Liver (tissue), 9 donors: Measurements from ENCODE around the gene NWD2. TPM values are rescaled to one million over a fixed set of nuclear protein-coding genes. Genes with fewer than 3 reads are reported as not detected.

Experiments used
- DNase-seq: peaks from one replicate; pipeline ENCODE4 v3.0.0-alpha.2; 2017; ENCODE audit warnings: low spot score
- H3K27ac ChIP-seq, 2 donors: one replicate each; pipeline ENCODE4 v1.7.0; 2013; ENCODE audit warnings: inconsistent platforms in 2 of 2, low read length in 2 of 2, control low read depth in 1 of 2, low read depth in 1 of 2, mild to moderate bottlenecking in 1 of 2
- H3K27me3 ChIP-seq, 4 donors: one replicate each; pipeline versions ENCODE4 v1.6.1 to v1.7.0; 2013; ENCODE audit warnings: low read length in 3 of 4, inconsistent platforms in 1 of 4, mild to moderate bottlenecking in 1 of 4, moderate library complexity in 1 of 4; ENCODE audit not compliant: control insufficient read depth in 4 of 4, insufficient read depth in 4 of 4
- H3K36me3 ChIP-seq, 4 donors: one replicate each; pipeline versions ENCODE4 v1.6.1 to v1.7.0; 2013; ENCODE audit warnings: low read length in 3 of 4, mild to moderate bottlenecking in 3 of 4, low read depth in 1 of 4, moderate library complexity in 1 of 4; ENCODE audit not compliant: control insufficient read depth in 4 of 4, insufficient read depth in 3 of 4
- H3K4me1 ChIP-seq, 4 donors: one replicate each; pipeline versions ENCODE4 v1.6.1 to v1.7.0; 2013; ENCODE audit warnings: low read length in 3 of 4, mild to moderate bottlenecking in 3 of 4, moderate library complexity in 1 of 4; ENCODE audit not compliant: control insufficient read depth in 4 of 4, insufficient read depth in 4 of 4
- H3K4me3 ChIP-seq, 3 donors: one replicate each; pipeline versions ENCODE4 v1.6.1 to v1.7.0; 2013; ENCODE audit warnings: low read length in 3 of 3, control low read depth in 1 of 3, low read depth in 1 of 3, mild to moderate bottlenecking in 1 of 3
- H3K9ac ChIP-seq, 2 donors: one replicate each; pipeline ENCODE4 v1.7.0; 2013; ENCODE audit warnings: low read length in 2 of 2, mild to moderate bottlenecking in 2 of 2, moderate library complexity in 2 of 2, control low read depth in 1 of 2, low read depth in 1 of 2
- H3K9me3 ChIP-seq, 4 donors: one replicate each; pipeline versions ENCODE4 v1.6.1 to v1.7.0; 2013; ENCODE audit warnings: low read length in 3 of 4; ENCODE audit not compliant: control insufficient read depth in 4 of 4
- ATF3 ChIP-seq: IDR thresholded peaks from 2 replicates; pipeline ENCODE4 v1.6.1; 2016; ENCODE audit warnings: antibody characterized with exemption
- EGR1 ChIP-seq, 2 donors: IDR thresholded peaks; 2 replicates each; pipeline ENCODE4 v1.6.1; 2016 to 2018; ENCODE audit warnings: antibody characterized with exemption in 2 of 2, low read depth in 2 of 2
- FOXA1 ChIP-seq: IDR thresholded peaks from 2 replicates; pipeline ENCODE4 v1.6.1; 2016; ENCODE audit warnings: antibody characterized with exemption
- FOXA2 ChIP-seq: IDR thresholded peaks from 2 replicates; pipeline ENCODE4 v1.6.1; 2016; ENCODE audit warnings: antibody characterized with exemption
- GABPA ChIP-seq, 2 donors: IDR thresholded peaks in 1 of 2; conservative IDR thresholded peaks in 1 of 2; 2 replicates each; pipeline ENCODE4 v1.6.1; 2016; ENCODE audit warnings: antibody characterized with exemption in 2 of 2, mild to moderate bottlenecking in 1 of 2, moderate library complexity in 1 of 2
- RXRA ChIP-seq, 2 donors: IDR thresholded peaks; 2 replicates each; pipeline ENCODE4 v1.6.1; 2017 to 2018; ENCODE audit warnings: antibody characterized with exemption in 2 of 2, mild to moderate bottlenecking in 1 of 2
- SP1 ChIP-seq: IDR thresholded peaks from 2 replicates; pipeline ENCODE4 v1.6.1; 2018; ENCODE audit warnings: antibody characterized with exemption, mild to moderate bottlenecking
- TAF1 ChIP-seq: conservative IDR thresholded peaks from 2 replicates; pipeline ENCODE4 v1.6.1; 2016; ENCODE audit warnings: antibody characterized with exemption, mild to moderate bottlenecking
- ZBTB33 ChIP-seq: IDR thresholded peaks from 2 replicates; pipeline ENCODE4 v1.6.1; 2016; ENCODE audit warnings: antibody characterized with exemption
- WGBS: extraction: QIAGEN DNeasy Blood & Tissue Kit; methylation state at CpG from one replicate; pipeline ENCODE4 v1.1.7; 2013; 5-methylcytosine and 5-hydroxymethylcytosine counted together
- polyA plus RNA-seq, 2 donors: library from polyadenylated mRNA; stranded (reverse) in 1 of 2; unstranded in 1 of 2; fragments of 200-250 nt in 1 of 2; fragments of >200 nt in 1 of 2; fragmentation: Nextera tagmentation in 1 of 2; extraction: Ambion mirVana in 1 of 2; gene quantifications; one replicate each; pipeline versions ENCODE4 v1.2.1 to v1.2.3, GENCODE V29; 2013 to 2015
- total RNA-seq, 2 donors: library from RNA; depleted of rRNA; stranded (reverse); fragments of >200 nt; gene quantifications; one replicate each; pipeline ENCODE4 v1.2.3, GENCODE V29; 2014
- TF ChIP-seq, protein P1 (sequence below): IDR thresholded peaks from 2 replicates; pipeline ENCODE4 v1.6.1; 2016; ENCODE audit warnings: antibody characterized with exemption, mild to moderate bottlenecking
- donor health status: healthy.
- donor health status: healthy.
- donor health status: healthy.
- donor health status: healthy.
- donor health status: healthy.

NWD2 gene
- total and polyA plus RNA-seq, 4 donors, result 0.08 to 0.37 TPM; not detected in 2

DNA sequence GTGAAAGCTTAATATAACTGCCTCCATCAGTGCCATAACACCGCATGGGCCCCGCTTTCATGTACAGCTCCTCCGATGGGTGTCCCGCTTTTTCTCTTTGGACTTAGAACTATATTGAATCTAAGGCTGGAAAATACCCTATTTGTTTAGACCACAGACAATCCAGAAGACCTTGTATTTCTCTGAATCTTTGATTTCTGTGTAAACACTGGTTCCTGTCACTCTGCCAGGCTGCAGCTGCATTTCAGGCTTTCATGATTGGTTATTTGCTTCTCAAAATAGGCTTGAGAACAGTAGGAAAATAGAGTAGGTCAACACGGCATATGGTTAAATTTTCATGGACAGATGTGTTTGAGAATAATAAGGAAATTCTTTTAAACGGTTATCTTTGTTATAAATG, 80.0 kb downstream of the NWD2 start:
- no peaks in the 10 kb centered on the region for H3K36me3 ChIP-seq
- DNase-seq, result no peak
- no peaks in the 10 kb centered on the region for H3K4me1 ChIP-seq
- no peak overlapping the region for H3K27ac ChIP-seq
- 37% methylated on average over 6 of the region's 6 CpGs for WGBS
- TF ChIP-seq FOXA2 (no peak), TAF1 (no peak), RXRA (IDR thresholded peaks at IDR 0.05) (no peak), ZBTB33 (no peak), SP1 (no peak), FOXA1 (no peak), ATF3 (no peak)
- TF ChIP-seq, protein P1, sequence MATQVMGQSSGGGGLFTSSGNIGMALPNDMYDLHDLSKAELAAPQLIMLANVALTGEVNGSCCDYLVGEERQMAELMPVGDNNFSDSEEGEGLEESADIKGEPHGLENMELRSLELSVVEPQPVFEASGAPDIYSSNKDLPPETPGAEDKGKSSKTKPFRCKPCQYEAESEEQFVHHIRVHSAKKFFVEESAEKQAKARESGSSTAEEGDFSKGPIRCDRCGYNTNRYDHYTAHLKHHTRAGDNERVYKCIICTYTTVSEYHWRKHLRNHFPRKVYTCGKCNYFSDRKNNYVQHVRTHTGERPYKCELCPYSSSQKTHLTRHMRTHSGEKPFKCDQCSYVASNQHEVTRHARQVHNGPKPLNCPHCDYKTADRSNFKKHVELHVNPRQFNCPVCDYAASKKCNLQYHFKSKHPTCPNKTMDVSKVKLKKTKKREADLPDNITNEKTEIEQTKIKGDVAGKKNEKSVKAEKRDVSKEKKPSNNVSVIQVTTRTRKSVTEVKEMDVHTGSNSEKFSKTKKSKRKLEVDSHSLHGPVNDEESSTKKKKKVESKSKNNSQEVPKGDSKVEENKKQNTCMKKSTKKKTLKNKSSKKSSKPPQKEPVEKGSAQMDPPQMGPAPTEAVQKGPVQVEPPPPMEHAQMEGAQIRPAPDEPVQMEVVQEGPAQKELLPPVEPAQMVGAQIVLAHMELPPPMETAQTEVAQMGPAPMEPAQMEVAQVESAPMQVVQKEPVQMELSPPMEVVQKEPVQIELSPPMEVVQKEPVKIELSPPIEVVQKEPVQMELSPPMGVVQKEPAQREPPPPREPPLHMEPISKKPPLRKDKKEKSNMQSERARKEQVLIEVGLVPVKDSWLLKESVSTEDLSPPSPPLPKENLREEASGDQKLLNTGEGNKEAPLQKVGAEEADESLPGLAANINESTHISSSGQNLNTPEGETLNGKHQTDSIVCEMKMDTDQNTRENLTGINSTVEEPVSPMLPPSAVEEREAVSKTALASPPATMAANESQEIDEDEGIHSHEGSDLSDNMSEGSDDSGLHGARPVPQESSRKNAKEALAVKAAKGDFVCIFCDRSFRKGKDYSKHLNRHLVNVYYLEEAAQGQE, result no peak
- no peaks in the 10 kb centered on the region for H3K27me3 ChIP-seq
- H3K4me3 ChIP-seq, result no peak overlapping the region
- no peaks in the 10 kb centered on the region for H3K9me3 ChIP-seq
- no peak overlapping the region for H3K9ac ChIP-seq

DNA sequence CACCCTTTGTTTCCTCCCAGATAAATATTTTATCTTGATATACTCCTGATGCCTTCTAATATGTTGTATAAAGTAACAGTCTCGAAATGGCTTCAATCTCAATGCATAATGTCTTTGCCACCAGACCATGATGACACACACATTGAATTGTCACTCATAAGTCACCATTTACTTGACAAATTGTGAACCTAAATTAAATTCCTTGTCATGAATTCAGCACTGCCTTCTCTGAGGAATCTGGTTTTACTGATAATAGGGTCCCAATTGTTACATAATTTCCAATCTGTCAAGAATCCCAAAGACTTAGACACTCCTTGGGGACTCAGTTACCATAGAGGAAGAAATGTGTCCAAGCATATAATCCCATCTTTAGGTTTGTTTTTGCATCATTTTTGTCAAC, 82.3 kb downstream of the NWD2 start:
- no peaks in the 10 kb centered on the region for H3K4me1 ChIP-seq
- H3K27me3 ChIP-seq, result no peaks in the 10 kb centered on the region
- TF ChIP-seq ATF3, result no peak
- TF ChIP-seq EGR1 (IDR thresholded peaks at IDR 0.05; ENCODE audit: low read depth in 2 of 2), result no peak
- 86% methylated on average over 1 of the region's 1 CpG for WGBS
- peaks cover 0 to 3% (median under 1%) of the 10 kb centered on the region in 4 donors for H3K9me3 ChIP-seq
- no peaks in the 10 kb centered on the region for H3K36me3 ChIP-seq
- no peak overlapping the region for H3K27ac ChIP-seq
- no peak overlapping the region for H3K9ac ChIP-seq
- no peak overlapping the region for H3K4me3 ChIP-seq
- no peak for DNase-seq

GRCh38 chr4:37338972-37339371, 94.4 kb downstream of the NWD2 start:
- Histone ChIP-seq H3K4me1 (no peaks in the 10 kb centered on the region), H3K27me3 (no peaks in the 10 kb centered on the region), H3K9ac (no peak overlapping the region), H3K4me3 (no peak overlapping the region), H3K27ac (no peak overlapping the region), H3K9me3 (no peaks in the 10 kb centered on the region), H3K36me3 (no peaks in the 10 kb centered on the region)
- TF ChIP-seq ATF3 (no peak), FOXA1 (no peak), RXRA (IDR thresholded peaks at IDR 0.05) (no peak), SP1 (no peak), ZBTB33 (no peak), GABPA (IDR thresholded peaks at IDR 0.05 in 1 of 2, conservative IDR thresholded peaks at IDR 0.05 in 1 of 2) (no peak)
- TF ChIP-seq, protein P1, result no peak
- DNase-seq, result no peak
